WTC11 (cell line): ENCODE data around the gene TIMD4. TPM values are rescaled to one million over a fixed set of nuclear protein-coding genes. Genes with fewer than 3 reads are reported as not detected.
"Not testable (repeated sequence)": the region's sequence is repeated elsewhere in the genome, so short reads cannot be mapped to it uniquely, and the experiment has no call there.

Experiments
- ATAC-seq: fragments of 200-7000 bp; cut with Tn5 transposase; 2 replicates; pipeline ENCODE4 v1.10.0; 2021; ENCODE audit warnings: mild to moderate bottlenecking, moderate library complexity
- CTCF ChIA-PET: fragments of 300-600 bp; sonication (Branson Sonifier 250); formaldehyde crosslinking; loops from one replicate; lab custom pipeline; 2021; ENCODE audit warnings: antibody characterized with exemption; lab: Charles Lee
- POLR2A ChIA-PET: fragments of 350-600 bp; sonication (Branson Sonifier 250); formaldehyde crosslinking; loops from one replicate; lab custom pipeline; 2021; ENCODE audit warnings: antibody characterized with exemption; lab: Charles Lee
- DNase-seq: peaks from one replicate; pipeline ENCODE4 v3.0.0; 2021; ENCODE audit warnings: low spot score
- H3K27ac Mint-ChIP-seq: 2 replicates; pipeline ENCODE4 v1.8.0; 2021; ENCODE audit warnings: mixed read lengths
- H3K27me3 Mint-ChIP-seq: 2 replicates; pipeline ENCODE4 v1.8.0; 2021; ENCODE audit warnings: low read depth, mild to moderate bottlenecking, moderate library complexity, mixed read lengths
- H3K36me3 Mint-ChIP-seq: 2 replicates; pipeline ENCODE4 v1.8.0; 2021; ENCODE audit warnings: mixed read lengths
- H3K4me1 Mint-ChIP-seq: 2 replicates; pipeline ENCODE4 v1.8.0; 2022; ENCODE audit warnings: mixed read lengths
- H3K4me3 Mint-ChIP-seq: 2 replicates; pipeline ENCODE4 v1.8.0; 2021; ENCODE audit warnings: mild to moderate bottlenecking, moderate library complexity, mixed read lengths
- H3K9me3 Mint-ChIP-seq: 2 replicates; pipeline ENCODE4 v1.8.0; 2021; ENCODE audit warnings: mixed read lengths
- ATF1 ChIP-seq: sonication (generic); formaldehyde crosslinking; IDR thresholded peaks from 2 replicates; pipeline ENCODE4 v1.8.1; 2023; ENCODE audit warnings: mild to moderate bottlenecking, moderate library complexity, missing genetic modification reagents
- CBFB ChIP-seq: sonication (generic); formaldehyde crosslinking; IDR thresholded peaks from 2 replicates; pipeline ENCODE4 v1.8.1; 2022; ENCODE audit warnings: mild to moderate bottlenecking, low read depth, missing genetic modification reagents
- ELF4 ChIP-seq: sonication (generic); formaldehyde crosslinking; IDR thresholded peaks from 2 replicates; pipeline ENCODE4 v1.8.1; 2022; ENCODE audit warnings: low read depth, mild to moderate bottlenecking, moderate library complexity, missing genetic modification reagents
- ERG ChIP-seq: fragments of 250-450 bp; sonication (Bioruptor Pico); IDR thresholded peaks from 2 replicates; pipeline ENCODE4 v1.8.0; 2021; ENCODE audit warnings: mild to moderate bottlenecking
- FOXP4 ChIP-seq: sonication (generic); formaldehyde crosslinking; IDR thresholded peaks from 2 replicates; pipeline ENCODE4 v1.8.0; 2022; ENCODE audit warnings: mild to moderate bottlenecking, missing genetic modification reagents
- MYBL2 ChIP-seq: sonication (generic); formaldehyde crosslinking; IDR thresholded peaks from 2 replicates; pipeline ENCODE4 v1.8.1; 2023; ENCODE audit warnings: mild to moderate bottlenecking, moderate library complexity, missing genetic modification reagents
- PRDM15 ChIP-seq: sonication (generic); formaldehyde crosslinking; IDR thresholded peaks from 2 replicates; pipeline ENCODE4 v1.8.0; 2022; ENCODE audit warnings: missing genetic modification reagents
- PRRX2 ChIP-seq: fragments of 250-450 bp; sonication (Bioruptor Pico); IDR thresholded peaks from 2 replicates; pipeline ENCODE4 v1.8.0; 2021; ENCODE audit warnings: mild to moderate bottlenecking
- SP1 ChIP-seq: sonication (generic); formaldehyde crosslinking; conservative IDR thresholded peaks from 2 replicates; pipeline ENCODE4 v1.8.1; 2022; ENCODE audit warnings: missing genetic modification reagents
- TEAD4 ChIP-seq: sonication (generic); formaldehyde crosslinking; IDR thresholded peaks from 2 replicates; pipeline ENCODE4 v1.8.0; 2022; ENCODE audit warnings: mild to moderate bottlenecking, missing genetic modification reagents
- ZNF232 ChIP-seq: sonication (generic); formaldehyde crosslinking; IDR thresholded peaks from 2 replicates; pipeline ENCODE4 v1.8.0; 2022; ENCODE audit warnings: mild to moderate bottlenecking, missing genetic modification reagents
- ZNF317 ChIP-seq: sonication (generic); formaldehyde crosslinking; IDR thresholded peaks from 2 replicates; pipeline ENCODE4 v1.8.1; 2023; ENCODE audit warnings: low read depth, mild to moderate bottlenecking, moderate library complexity, missing genetic modification reagents, borderline replicate concordance
- ZNF396 ChIP-seq: fragments of 250-450 bp; sonication (Bioruptor Pico); IDR thresholded peaks from 2 replicates; pipeline ENCODE4 v1.8.0; 2021; ENCODE audit warnings: mild to moderate bottlenecking, moderate library complexity, borderline replicate concordance
- total RNA-seq: library from RNA; stranded (reverse); gene quantifications from 3 replicates; pipeline ENCODE4 v1.2.3, GENCODE V29; 2021
- TF ChIP-seq, protein P1 (sequence below): fragments of 250-450 bp; sonication (Bioruptor Pico); IDR thresholded peaks from 2 replicates; pipeline ENCODE4 v1.9.0; 2021; ENCODE audit warnings: mild to moderate bottlenecking
- TF ChIP-seq, protein P2 (sequence below): sonication (generic); formaldehyde crosslinking; IDR thresholded peaks from 2 replicates; pipeline ENCODE4 v1.8.0; 2022; ENCODE audit warnings: mild to moderate bottlenecking, missing genetic modification reagents

The TIMD4 gene
- total RNA-seq, 1 experiment from 2014 or later: 0.13 TPM

DNA sequence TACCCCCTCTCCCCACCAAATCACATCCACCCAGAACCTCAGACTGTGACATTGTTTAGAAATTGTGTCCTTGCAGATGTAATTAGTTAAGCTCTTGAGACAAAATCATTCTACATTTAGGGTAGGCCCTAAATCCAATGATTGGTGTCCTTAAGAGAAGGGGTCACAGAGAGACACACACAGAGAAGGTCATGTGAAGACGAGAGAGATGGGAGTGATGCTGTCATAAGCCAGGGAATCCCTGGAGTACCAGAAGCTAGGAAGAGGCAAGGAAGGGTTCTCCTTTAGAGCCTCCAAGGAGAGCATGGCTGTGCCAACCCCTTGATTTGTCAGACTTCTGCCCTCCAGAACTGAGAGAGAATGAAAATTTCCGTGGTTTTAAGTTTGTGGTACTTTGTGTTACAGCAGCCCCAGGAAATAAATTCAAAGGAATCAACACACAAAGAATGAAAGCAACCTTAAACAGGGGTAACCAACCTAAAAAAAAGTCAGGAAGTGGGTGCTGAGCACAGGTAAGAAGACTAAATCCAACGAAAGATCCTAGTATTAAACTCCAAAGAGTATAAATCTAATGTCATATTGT, 33.6 kb downstream of the TIMD4 start:
- Mint-ChIP-seq H3K4me3 (no peak overlapping the region), H3K36me3 (peaks cover 8% of the 10 kb centered on the region), H3K27ac (no peak overlapping the region), H3K9me3 (peaks cover 11% of the 10 kb centered on the region), H3K4me1 (peaks cover 17% of the 10 kb centered on the region), H3K27me3 (no peaks in the 10 kb centered on the region; the same call in 1 of the 2 replicates)
- CTCF ChIA-PET: no interaction called here
- no peak for TF ChIP-seq SP1
- TF ChIP-seq ERG (CRISPR knock-in tag): no peak
- no peak for TF ChIP-seq MYBL2 (CRISPR knock-in tag)
- TF ChIP-seq, protein P1, sequence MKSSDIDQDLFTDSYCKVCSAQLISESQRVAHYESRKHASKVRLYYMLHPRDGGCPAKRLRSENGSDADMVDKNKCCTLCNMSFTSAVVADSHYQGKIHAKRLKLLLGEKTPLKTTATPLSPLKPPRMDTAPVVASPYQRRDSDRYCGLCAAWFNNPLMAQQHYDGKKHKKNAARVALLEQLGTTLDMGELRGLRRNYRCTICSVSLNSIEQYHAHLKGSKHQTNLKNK: no peak
- TF ChIP-seq TEAD4: no peak
- TF ChIP-seq ZNF232 (CRISPR knock-in tag): no peak
- TF ChIP-seq, all 79 proteins: peak for 0
- no peak for DNase-seq
- no peak for ATAC-seq
- POLR2A ChIA-PET: no interaction called here

DNA sequence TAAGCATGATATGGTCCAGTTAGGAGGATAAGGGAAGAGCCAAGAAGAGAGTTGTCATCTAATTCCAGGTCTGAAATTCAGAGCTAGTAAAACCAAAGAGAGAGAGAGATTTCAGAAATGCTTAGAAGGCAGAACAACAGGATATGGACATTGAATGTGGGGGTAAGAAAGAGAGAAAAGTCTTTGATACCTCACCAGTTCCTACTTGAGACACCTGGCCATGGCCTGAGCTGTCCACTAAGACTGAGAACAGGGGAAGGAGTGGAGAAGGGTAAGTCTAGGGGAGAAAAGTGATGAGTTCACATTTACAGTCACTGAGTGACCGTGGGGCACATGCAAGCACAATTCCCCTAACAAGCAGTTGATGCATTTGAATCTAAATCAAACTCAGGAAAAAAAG, 35.5 kb downstream of the TIMD4 start:
- no peak for ATAC-seq
- H3K36me3 Mint-ChIP-seq: peaks cover 8% of the 10 kb centered on the region
- H3K4me1 Mint-ChIP-seq: peaks cover 12% of the 10 kb centered on the region
- CTCF ChIA-PET: no interaction called here
- H3K9me3 Mint-ChIP-seq: peaks cover 11% of the 10 kb centered on the region
- POLR2A ChIA-PET: no interaction called here
- DNase-seq: no peak
- no peak overlapping the region for H3K4me3 Mint-ChIP-seq
- no peak overlapping the region; the same call in 1 of the 2 replicates for H3K27ac Mint-ChIP-seq
- TF ChIP-seq ATF1 (no peak), ZNF396 (CRISPR knock-in tag) (no peak), ELF4 (CRISPR knock-in tag) (no peak), CBFB (no peak), PRDM15 (no peak), PRRX2 (CRISPR knock-in tag) (no peak)
- TF ChIP-seq, protein P2, sequence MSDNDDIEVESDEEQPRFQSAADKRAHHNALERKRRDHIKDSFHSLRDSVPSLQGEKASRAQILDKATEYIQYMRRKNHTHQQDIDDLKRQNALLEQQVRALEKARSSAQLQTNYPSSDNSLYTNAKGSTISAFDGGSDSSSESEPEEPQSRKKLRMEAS (CRISPR knock-in tag): no peak
- H3K27me3 Mint-ChIP-seq: no peaks in the 10 kb centered on the region; the same call in 1 of the 2 replicates

DNA sequence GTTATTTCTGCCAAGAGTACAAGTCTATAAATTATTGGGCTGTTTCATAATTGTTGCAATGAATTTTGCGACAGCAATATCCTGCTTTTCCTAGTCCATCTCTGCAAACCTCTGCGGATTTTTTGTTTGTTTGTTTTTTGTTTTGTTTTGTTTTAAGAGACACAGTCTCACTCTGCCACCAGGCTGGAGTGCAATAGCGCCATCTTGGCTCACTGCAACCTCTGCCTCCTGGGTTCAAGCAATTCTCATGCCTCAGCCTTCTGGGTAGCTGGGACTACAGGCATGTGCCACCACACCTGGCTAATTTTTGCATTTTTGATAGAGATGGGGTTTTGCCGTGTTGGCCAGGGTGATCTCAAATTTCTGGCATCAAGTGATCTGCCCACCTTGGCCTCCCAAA, 37.3 kb downstream of the TIMD4 start:
- H3K27me3 Mint-ChIP-seq, H3K9me3 Mint-ChIP-seq, H3K4me3 Mint-ChIP-seq, H3K36me3 Mint-ChIP-seq, H3K27ac Mint-ChIP-seq, POLR2A ChIA-PET, ATAC-seq: not testable (repeated sequence)
- peak; percentile 23 for DNase-seq
- CTCF ChIA-PET: interaction anchor here (1.5 kb wide), 1 partner anchor 11 kb away, joined by 7 read pairs; no protein-coding TSS in a partner anchor
- peaks cover 19% of the 10 kb centered on the region for H3K4me1 Mint-ChIP-seq
- TF ChIP-seq FOXP4 (CRISPR knock-in tag) (0 out of 2 replicates have a peak, but pooled peaks have one; percentile 18), ZNF317 (CRISPR knock-in tag) (peak; percentile 13; the same call in 1 of the 2 replicates)
